ENCODE data around the gene TBCD. TPM values are rescaled to one million over a fixed set of nuclear protein-coding genes. Genes with fewer than 3 reads are reported as not detected.
"Not testable (repeated sequence)": the region's sequence is repeated elsewhere in the genome, so short reads cannot be mapped to it uniquely, and the experiment has no call there.

The TBCD gene
- total and polyA plus RNA-seq, 4 donors, result 56.3 to 140 (median 92.8) TPM

DNA sequence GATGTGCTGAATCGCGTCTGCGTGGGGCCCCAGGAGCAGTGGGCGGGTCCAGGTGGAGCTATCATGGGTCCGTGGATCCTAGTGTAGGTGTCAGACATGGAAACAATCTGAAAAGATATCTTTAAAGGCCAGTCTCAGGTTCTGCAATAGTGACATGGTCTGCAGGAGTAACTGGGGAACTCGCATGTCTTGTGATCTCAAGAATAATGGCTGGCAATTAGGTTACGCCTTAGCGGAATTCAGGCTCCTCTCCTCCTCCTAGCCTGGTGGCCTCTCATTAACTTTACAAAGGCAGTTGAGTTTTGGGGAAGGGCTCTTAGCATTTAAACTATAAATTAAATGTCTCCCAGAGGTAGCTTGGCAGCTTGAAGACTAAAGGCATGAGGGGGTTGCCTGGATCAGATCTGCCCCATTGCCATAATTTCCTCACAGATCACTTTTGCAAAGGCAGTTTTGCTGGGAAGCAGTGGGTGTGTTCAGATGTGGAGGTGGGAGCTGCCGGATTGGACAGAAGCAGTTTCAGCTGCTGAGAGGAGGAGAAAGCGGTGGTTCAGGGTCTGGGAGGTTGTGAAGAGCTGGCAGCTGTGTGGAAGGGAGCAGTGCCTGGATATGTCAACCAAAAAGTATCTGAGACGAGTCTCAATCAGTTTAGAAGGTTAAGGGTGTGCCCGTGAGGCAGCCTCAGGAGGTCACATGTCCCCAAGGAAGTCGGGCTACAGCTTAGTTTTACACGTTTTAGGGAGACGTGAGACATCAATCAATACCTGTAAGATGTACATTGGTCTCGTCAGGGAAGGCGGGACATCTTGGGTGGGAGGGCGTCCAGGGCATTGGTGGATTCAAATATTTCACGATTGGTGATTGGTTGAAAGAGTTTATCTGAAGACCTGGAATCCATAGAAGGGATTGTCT, 2.7 kb downstream of the TBCD start:
- Histone ChIP-seq H3K36me3 (ENCODE audit: control insufficient read depth, insufficient read depth, low read length) (peaks cover 22% of the 10 kb centered on the region), H3K4me1 (ENCODE audit: control insufficient read depth, insufficient read depth, low read length) (peaks cover 27% of the 10 kb centered on the region), H3K4me3 (ENCODE audit: low read depth, low read length) (no peak overlapping the region), H3K9me3 (ENCODE audit: control insufficient read depth, insufficient read depth, low read length) (no peaks in the 10 kb centered on the region), H3K27me3 (ENCODE audit: control insufficient read depth, insufficient read depth, low read length) (no peaks in the 10 kb centered on the region), H3K27ac (ENCODE audit: low read depth, low read length) (no peak overlapping the region)
- DNase-seq (ENCODE audit: low read depth in 4 of 6, low spot score in 6 of 6), result peak in 2 of 6 donors; percentile 31 to 53
- WGBS (ENCODE audit: insufficient coverage), result 52% methylated on average over 16 of the region's 19 CpGs

DNA sequence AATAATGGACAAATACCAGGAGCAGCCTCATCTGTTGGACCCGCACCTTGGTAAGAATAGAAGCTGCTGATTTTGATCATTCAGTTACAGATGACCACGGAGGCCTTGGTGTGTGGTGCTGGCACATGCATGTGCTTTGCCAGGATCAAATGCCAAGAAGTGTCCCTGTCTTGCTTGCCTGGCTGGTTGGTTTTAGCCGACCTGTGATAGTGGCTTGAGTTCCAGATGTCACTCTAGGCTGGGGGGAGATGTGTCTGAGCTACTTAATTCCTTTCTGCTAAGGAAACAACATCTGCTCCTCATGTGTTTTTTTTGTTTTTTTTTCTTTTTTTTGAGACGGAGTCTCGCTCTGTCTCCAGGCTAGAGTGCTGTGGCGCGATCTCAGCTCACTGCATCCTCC, 4.3 kb downstream of the TBCD start:
- no peak overlapping the region for H3K4me3 ChIP-seq (ENCODE audit: low read depth, low read length)
- peaks cover 27% of the 10 kb centered on the region for H3K4me1 ChIP-seq (ENCODE audit: control insufficient read depth, insufficient read depth, low read length)
- peaks cover 24% of the 10 kb centered on the region for H3K36me3 ChIP-seq (ENCODE audit: control insufficient read depth, insufficient read depth, low read length)
- no peak overlapping the region for H3K27ac ChIP-seq (ENCODE audit: low read depth, low read length)
- WGBS (ENCODE audit: insufficient coverage), result 94% methylated on average over 5 of the region's 7 CpGs
- no peaks in the 10 kb centered on the region for H3K27me3 ChIP-seq (ENCODE audit: control insufficient read depth, insufficient read depth, low read length)
- DNase-seq (ENCODE audit: low read depth in 4 of 6, low spot score in 6 of 6), result no peak
- H3K9me3 ChIP-seq (ENCODE audit: control insufficient read depth, insufficient read depth, low read length), result no peaks in the 10 kb centered on the region

DNA sequence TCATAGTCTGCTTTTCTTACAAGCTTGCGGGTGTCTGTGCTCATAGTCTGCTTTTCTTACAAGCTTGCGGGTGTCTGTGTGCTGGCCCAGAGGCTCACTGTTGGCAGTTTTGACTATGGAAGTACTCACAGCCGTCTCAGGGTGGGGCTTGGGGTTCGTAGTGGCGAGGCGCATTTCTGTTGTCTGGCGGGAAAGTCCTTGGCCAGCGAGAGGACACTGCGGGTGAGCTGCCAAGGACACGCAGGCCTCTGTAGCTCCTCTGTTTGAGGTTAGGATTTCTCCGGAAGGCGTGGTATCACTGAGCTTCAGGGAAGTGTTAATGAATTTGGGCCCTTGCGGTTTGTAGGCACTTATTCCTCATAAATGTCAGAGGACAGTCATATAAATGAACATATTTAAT, 13.5 kb downstream of the TBCD start:
- Histone ChIP-seq H3K27me3 (ENCODE audit: control insufficient read depth, insufficient read depth, low read length) (no peaks in the 10 kb centered on the region), H3K36me3 (ENCODE audit: control insufficient read depth, insufficient read depth, low read length) (peaks cover 47% of the 10 kb centered on the region), H3K9me3 (ENCODE audit: control insufficient read depth, insufficient read depth, low read length) (no peaks in the 10 kb centered on the region), H3K4me3 (ENCODE audit: low read depth, low read length) (no peak overlapping the region), H3K27ac (ENCODE audit: low read depth, low read length) (no peak overlapping the region), H3K4me1 (ENCODE audit: control insufficient read depth, insufficient read depth, low read length) (peaks cover 4% of the 10 kb centered on the region)
- 60% methylated on average over 9 of the region's 13 CpGs for WGBS (ENCODE audit: insufficient coverage)
- DNase-seq (ENCODE audit: low read depth in 4 of 6, low spot score in 6 of 6), result no peak

DNA sequence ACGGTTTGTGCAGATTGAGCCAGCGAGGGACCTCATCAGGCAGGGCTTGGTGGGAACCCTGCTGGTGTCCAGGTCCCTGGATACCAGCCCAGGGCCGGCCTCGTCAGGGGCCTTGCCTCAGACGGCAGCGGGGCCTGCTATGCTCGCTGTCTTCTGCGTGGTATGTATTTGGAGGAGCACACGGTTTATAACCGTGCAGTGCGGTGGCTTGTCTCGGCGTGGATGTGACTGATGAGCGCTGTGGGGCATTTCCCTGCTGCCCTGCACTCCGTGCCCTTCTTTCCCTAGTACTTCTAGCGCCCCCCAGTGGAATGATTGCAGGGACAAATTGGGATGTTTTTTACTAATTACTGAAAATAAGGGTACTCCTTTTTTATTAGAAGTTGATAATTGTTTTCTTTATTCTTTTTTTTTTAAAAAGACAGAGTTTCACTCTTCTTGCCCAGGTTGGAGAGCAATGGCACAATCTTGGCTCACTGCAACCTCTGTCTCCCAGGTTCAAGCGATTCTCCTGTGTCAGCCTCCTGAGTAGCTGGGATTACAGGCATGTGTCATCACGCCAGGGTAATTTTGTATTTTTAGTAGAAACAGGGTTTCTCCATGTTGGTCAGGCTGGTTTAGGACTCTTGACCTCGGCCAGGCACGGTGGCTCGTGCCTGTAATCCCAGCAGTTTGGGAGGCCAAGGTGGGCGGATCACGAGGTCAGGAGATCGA, 15.3 kb downstream of the TBCD start:
- Histone ChIP-seq H3K36me3 (ENCODE audit: control insufficient read depth, insufficient read depth, low read length) (peaks cover 57% of the 10 kb centered on the region), H3K4me3 (ENCODE audit: low read depth, low read length) (no peak overlapping the region), H3K4me1 (ENCODE audit: control insufficient read depth, insufficient read depth, low read length) (peaks cover 4% of the 10 kb centered on the region), H3K27me3 (ENCODE audit: control insufficient read depth, insufficient read depth, low read length) (no peaks in the 10 kb centered on the region), H3K9me3 (ENCODE audit: control insufficient read depth, insufficient read depth, low read length) (no peaks in the 10 kb centered on the region), H3K27ac (ENCODE audit: low read depth, low read length) (no peak overlapping the region)
- WGBS (ENCODE audit: insufficient coverage), result 91% methylated on average over 16 of the region's 24 CpGs
- DNase-seq (ENCODE audit: low read depth in 4 of 6, low spot score in 6 of 6), result peak in 1 of 6 donors; percentile 43

DNA sequence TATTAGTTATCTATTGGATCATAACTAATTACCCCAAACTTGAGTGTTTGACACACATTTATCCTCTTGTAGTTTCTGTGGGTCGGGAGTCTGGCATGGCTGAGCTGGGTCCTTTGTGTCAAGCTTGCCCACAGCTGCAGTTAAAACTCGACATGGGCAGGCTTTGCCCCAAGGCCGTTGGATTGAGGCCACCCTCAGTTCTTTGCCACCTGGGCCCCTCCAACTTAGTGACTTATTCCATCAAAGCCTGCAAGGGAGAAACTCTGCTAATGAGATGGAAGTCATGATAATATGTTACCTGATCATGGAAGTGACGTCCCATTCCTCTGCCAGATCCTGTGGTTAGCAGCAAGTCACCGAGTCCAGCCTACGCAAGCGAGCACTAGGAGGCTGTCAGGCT, 17.2 kb downstream of the TBCD start:
- WGBS (ENCODE audit: insufficient coverage), result 95% methylated on average over 6 of the region's 7 CpGs
- no peak for DNase-seq (ENCODE audit: low read depth in 4 of 6, low spot score in 6 of 6)
- Histone ChIP-seq H3K4me3 (ENCODE audit: low read depth, low read length) (no peak overlapping the region), H3K27ac (ENCODE audit: low read depth, low read length) (no peak overlapping the region), H3K27me3 (ENCODE audit: control insufficient read depth, insufficient read depth, low read length) (no peaks in the 10 kb centered on the region), H3K36me3 (ENCODE audit: control insufficient read depth, insufficient read depth, low read length) (peaks cover 67% of the 10 kb centered on the region), H3K4me1 (ENCODE audit: control insufficient read depth, insufficient read depth, low read length) (peaks cover 4% of the 10 kb centered on the region), H3K9me3 (ENCODE audit: control insufficient read depth, insufficient read depth, low read length) (no peaks in the 10 kb centered on the region)

DNA sequence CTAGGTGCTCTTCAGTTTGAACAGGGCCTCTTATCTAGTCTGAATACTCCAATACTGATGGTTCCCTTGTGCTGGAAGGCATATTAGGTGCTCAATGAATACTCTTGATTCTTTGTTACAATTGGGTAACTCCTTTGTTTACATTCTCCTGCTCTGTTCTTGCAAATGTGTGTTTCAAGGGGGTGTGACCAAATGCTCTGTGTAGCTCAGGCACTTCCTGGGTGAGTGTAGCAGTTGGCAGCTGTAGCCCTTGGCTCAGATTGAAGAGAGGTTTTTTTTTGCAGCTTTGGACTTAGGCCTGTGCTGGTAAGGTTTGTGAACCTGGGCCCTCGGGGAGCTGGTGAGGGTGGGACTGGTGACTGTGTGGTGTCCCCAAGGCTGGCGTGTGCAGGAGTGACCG, 20.2 kb downstream of the TBCD start:
- H3K4me3 ChIP-seq (ENCODE audit: low read depth, low read length), result no peak overlapping the region
- peaks cover 67% of the 10 kb centered on the region for H3K36me3 ChIP-seq (ENCODE audit: control insufficient read depth, insufficient read depth, low read length)
- 88% methylated on average over 3 of the region's 3 CpGs for WGBS (ENCODE audit: insufficient coverage)
- H3K4me1 ChIP-seq (ENCODE audit: control insufficient read depth, insufficient read depth, low read length), result peaks cover 8% of the 10 kb centered on the region
- no peaks in the 10 kb centered on the region for H3K27me3 ChIP-seq (ENCODE audit: control insufficient read depth, insufficient read depth, low read length)
- no peak for DNase-seq (ENCODE audit: low read depth in 4 of 6, low spot score in 6 of 6)
- H3K9me3 ChIP-seq (ENCODE audit: control insufficient read depth, insufficient read depth, low read length), result no peaks in the 10 kb centered on the region
- H3K27ac ChIP-seq (ENCODE audit: low read depth, low read length), result no peak overlapping the region

DNA sequence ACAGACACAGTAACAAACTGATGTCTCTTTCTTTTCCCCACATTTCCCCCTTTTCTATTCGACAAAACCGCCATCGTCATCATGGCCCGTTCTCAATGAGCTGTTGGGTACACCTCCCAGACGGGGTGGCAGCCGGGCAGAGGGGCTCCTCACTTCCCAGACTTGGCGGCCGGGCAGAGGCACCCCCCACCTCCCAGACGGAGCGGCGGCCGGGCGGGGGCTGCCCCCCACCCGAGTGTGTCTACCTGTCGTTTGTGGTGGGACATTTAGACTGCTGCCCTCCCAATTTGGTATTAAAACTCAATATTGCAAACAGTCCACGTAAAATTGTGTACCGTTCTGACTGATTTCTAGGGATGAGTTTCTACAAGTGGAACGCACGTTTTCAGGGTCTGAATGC, 22.6 kb downstream of the TBCD start:
- H3K9me3 ChIP-seq (ENCODE audit: control insufficient read depth, insufficient read depth, low read length); H3K4me3 ChIP-seq (ENCODE audit: low read depth, low read length); H3K4me1 ChIP-seq (ENCODE audit: control insufficient read depth, insufficient read depth, low read length); DNase-seq (ENCODE audit: low read depth in 4 of 6, low spot score in 6 of 6); H3K27ac ChIP-seq (ENCODE audit: low read depth, low read length); H3K27me3 ChIP-seq (ENCODE audit: control insufficient read depth, insufficient read depth, low read length): not testable (repeated sequence)
- 88% methylated on average over 15 of the region's 19 CpGs for WGBS (ENCODE audit: insufficient coverage)
- H3K36me3 ChIP-seq (ENCODE audit: control insufficient read depth, insufficient read depth, low read length), result peaks cover 55% of the 10 kb centered on the region

DNA sequence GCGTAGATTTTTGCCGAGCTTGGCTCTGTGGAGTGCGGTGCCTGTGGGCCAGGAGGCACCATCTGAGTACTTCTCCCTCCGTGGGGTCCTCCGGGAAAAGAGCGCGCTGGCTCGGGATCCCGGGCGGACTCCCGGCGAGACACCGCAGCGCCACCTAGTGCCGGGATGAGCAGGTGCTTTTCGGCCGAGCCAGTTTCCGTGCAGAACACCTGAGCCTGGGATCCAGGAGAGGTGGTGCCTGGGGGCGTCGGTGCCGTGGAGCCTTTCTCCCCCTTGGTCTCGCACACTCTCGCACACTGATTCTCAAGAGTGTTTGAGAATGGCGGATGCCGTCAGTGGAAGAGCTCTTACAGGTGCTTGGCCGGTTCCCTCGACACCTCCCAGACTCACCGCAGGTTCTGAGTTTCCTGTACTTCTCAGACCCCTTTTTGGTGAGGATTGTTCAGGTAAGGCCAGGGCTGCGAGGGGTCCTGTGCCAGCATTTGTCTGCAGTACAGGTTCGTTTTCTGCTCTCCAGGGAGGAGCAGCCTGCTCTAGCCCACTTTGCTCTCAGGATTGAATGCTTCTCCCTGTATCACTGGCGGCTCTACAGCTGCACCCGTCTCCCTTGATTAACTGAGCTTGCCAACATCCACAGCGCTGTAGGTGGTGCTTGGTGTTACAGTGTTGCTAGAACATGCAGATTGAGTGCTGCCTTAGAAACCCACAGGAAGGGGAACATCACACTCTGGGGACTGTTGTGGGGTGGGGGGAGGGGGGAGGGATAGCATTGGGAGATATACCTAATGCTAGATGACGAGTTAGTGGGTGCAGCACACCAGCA, 23.3 kb downstream of the TBCD start:
- DNase-seq (ENCODE audit: low read depth in 4 of 6, low spot score in 6 of 6), result peak in 2 of 6 donors; percentile 68 to 72
- Histone ChIP-seq H3K4me3 (ENCODE audit: low read depth, low read length) (no peak overlapping the region), H3K9me3 (ENCODE audit: control insufficient read depth, insufficient read depth, low read length) (no peaks in the 10 kb centered on the region), H3K4me1 (ENCODE audit: control insufficient read depth, insufficient read depth, low read length) (peaks cover 8% of the 10 kb centered on the region), H3K27ac (ENCODE audit: low read depth, low read length) (no peak overlapping the region), H3K36me3 (ENCODE audit: control insufficient read depth, insufficient read depth, low read length) (peaks cover 56% of the 10 kb centered on the region), H3K27me3 (ENCODE audit: control insufficient read depth, insufficient read depth, low read length) (no peaks in the 10 kb centered on the region)
- WGBS (ENCODE audit: insufficient coverage), result 45% methylated on average over 29 of the region's 34 CpGs

DNA sequence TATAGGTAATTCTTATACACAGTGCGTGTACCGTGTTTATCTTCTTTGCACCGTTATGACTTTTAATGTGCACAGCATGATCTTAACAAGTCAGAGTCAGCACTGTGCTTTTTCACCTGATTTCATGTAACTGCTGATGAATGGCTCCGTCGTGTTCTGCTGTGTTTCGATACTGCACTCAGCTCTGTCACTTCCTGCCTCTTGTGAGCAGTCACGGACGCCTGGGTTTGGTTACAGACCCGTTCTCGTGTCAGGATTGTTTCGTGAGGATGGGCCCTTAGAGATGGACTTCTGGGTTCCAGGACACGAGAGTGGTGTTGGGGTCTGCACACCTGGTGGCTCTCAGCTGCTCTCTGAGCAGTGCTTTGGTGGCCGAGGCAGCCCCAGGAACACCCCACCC, 24.6 kb downstream of the TBCD start:
- no peak for DNase-seq (ENCODE audit: low read depth in 4 of 6, low spot score in 6 of 6)
- Histone ChIP-seq H3K4me3 (ENCODE audit: low read depth, low read length) (no peak overlapping the region), H3K9me3 (ENCODE audit: control insufficient read depth, insufficient read depth, low read length) (no peaks in the 10 kb centered on the region), H3K27ac (ENCODE audit: low read depth, low read length) (no peak overlapping the region), H3K27me3 (ENCODE audit: control insufficient read depth, insufficient read depth, low read length) (no peaks in the 10 kb centered on the region), H3K36me3 (ENCODE audit: control insufficient read depth, insufficient read depth, low read length) (peaks cover 54% of the 10 kb centered on the region), H3K4me1 (ENCODE audit: control insufficient read depth, insufficient read depth, low read length) (peaks cover 9% of the 10 kb centered on the region)
- WGBS (ENCODE audit: insufficient coverage), result 95% methylated on average over 13 of the region's 13 CpGs
